ENCODE data around the gene ZNF862.

- TF ChIP-seq CTCF (IDR thresholded peaks at IDR 0.05): no peak
- no peak for TF ChIP-seq POLR2A (IDR thresholded peaks at IDR 0.05)
- no peak for TF ChIP-seq EP300 (IDR thresholded peaks at IDR 0.05)
- TF ChIP-seq POLR2AphosphoS5 (IDR thresholded peaks at IDR 0.05): no peak
These were observed 7.0 kb upstream of the ZNF862 start for GRCh38 chr7:149830997-149831740.
